GM18511 (cell line): ENCODE results near the gene TRMT44.
"Not testable (repeated sequence)": the region's sequence is repeated elsewhere in the genome, so short reads cannot be mapped to it uniquely, and the experiment has no call there.

Source experiments
- ATAC-seq: cut with Tn5 transposase; IDR thresholded peaks from one replicate; pipeline ENCODE4 v1.9.1; 2021; ENCODE audit warnings: mild to moderate bottlenecking, moderate library complexity; ENCODE audit not compliant: unreplicated experiment

The TRMT44 gene

GRCh38 chr4:8491478-8491877, 50.9 kb downstream of the TRMT44 start:
- not testable (repeated sequence) for ATAC-seq

- ATAC-seq: no peak
These were observed 51.6 kb downstream of the TRMT44 start for GRCh38 chr4:8492174-8492573.

- ATAC-seq: no peak
These were observed 52.9 kb downstream of the TRMT44 start for GRCh38 chr4:8493484-8493883.

GRCh38 chr4:8494218-8494617, 53.6 kb downstream of the TRMT44 start:
- no peak for ATAC-seq

GRCh38 chr4:8494983-8495548, 54.5 kb downstream of the TRMT44 start:
- no peak for ATAC-seq

GRCh38 chr4:8495803-8496202, 55.2 kb downstream of the TRMT44 start:
- no peak for ATAC-seq

GRCh38 chr4:8497762-8498161, 57.2 kb downstream of the TRMT44 start:
- no peak for ATAC-seq

GRCh38 chr4:8500966-8501365, 60.4 kb downstream of the TRMT44 start:
- ATAC-seq: no peak

- ATAC-seq: no peak
These were observed 61.2 kb downstream of the TRMT44 start for GRCh38 chr4:8501781-8502180.

- ATAC-seq: no peak
These were observed 61.8 kb downstream of the TRMT44 start for GRCh38 chr4:8502371-8502770.

- ATAC-seq: no peak
These were observed 62.4 kb downstream of the TRMT44 start for GRCh38 chr4:8502836-8503585.

- no peak for ATAC-seq
These were observed 63.2 kb downstream of the TRMT44 start for GRCh38 chr4:8503801-8504200.

- ATAC-seq: no peak
These were observed 63.9 kb downstream of the TRMT44 start for GRCh38 chr4:8504279-8505007.

- ATAC-seq: no peak
These were observed 64.7 kb downstream of the TRMT44 start for GRCh38 chr4:8505229-8505628.

GRCh38 chr4:8506006-8506372, 65.4 kb downstream of the TRMT44 start:
- no peak for ATAC-seq

- no peak for ATAC-seq
These were observed 66.0 kb downstream of the TRMT44 start for GRCh38 chr4:8506373-8507195.

GRCh38 chr4:8507196-8507570, 66.6 kb downstream of the TRMT44 start:
- no peak for ATAC-seq

GRCh38 chr4:8507624-8508023, 67.0 kb downstream of the TRMT44 start:
- ATAC-seq: no peak

- no peak for ATAC-seq
These were observed 67.7 kb downstream of the TRMT44 start for GRCh38 chr4:8508266-8508665.

- ATAC-seq: no peak
These were observed 68.2 kb downstream of the TRMT44 start for GRCh38 chr4:8508740-8509139.

GRCh38 chr4:8509311-8509950, 68.9 kb downstream of the TRMT44 start:
- no peak for ATAC-seq
